K562 (cell line): ENCODE measurements around the gene NUP98. TPM values are rescaled to one million over a fixed set of nuclear protein-coding genes. Genes with fewer than 3 reads are reported as not detected.

Experiments used
- ARID1B ChIP-seq: fragments of 450-650 bp; IDR thresholded peaks from 2 replicates; pipeline ENCODE4 v1.6.1; 2016; ENCODE audit warnings: antibody characterized with exemption, mild to moderate bottlenecking, inconsistent platforms
- BDP1 ChIP-seq: IDR thresholded peaks from 3 replicates; pipeline ENCODE4 v1.6.1; 2011; ENCODE audit not compliant: insufficient read length, insufficient read depth
- CHD2 ChIP-seq: IDR thresholded peaks from 2 replicates; pipeline ENCODE4 v1.6.1; 2011; ENCODE audit warnings: low read depth, low read length
- GTF2A2 ChIP-seq: IDR thresholded peaks from 2 replicates; pipeline ENCODE4 v1.6.1; 2016; ENCODE audit warnings: mild to moderate bottlenecking, missing genetic modification characterization, missing compliant biosample characterization
- KAT7 ChIP-seq: sonication (generic); formaldehyde crosslinking; IDR thresholded peaks from 2 replicates; pipeline ENCODE4 v1.8.0; 2022; ENCODE audit warnings: missing genetic modification reagents, mild to moderate bottlenecking, borderline replicate concordance
- MYC ChIP-seq, 2 experiments: fragments of 250-450 bp in 1 of 2; sonication (Bioruptor Pico) in 1 of 2; IDR thresholded peaks; 2 replicates each; pipeline versions ENCODE4 v1.5.1 to v1.6.1; 2012 to 2021; ENCODE audit warnings: low read depth in 2 of 2, borderline replicate concordance in 1 of 2, improper control_type of control experiment in 1 of 2, low read length in 1 of 2, mild to moderate bottlenecking in 1 of 2, moderate library complexity in 1 of 2
- NFE2 ChIP-seq: IDR thresholded peaks from 2 replicates; pipeline ENCODE4 v1.6.1; 2014; ENCODE audit warnings: antibody characterized with exemption, low read depth
- SMARCC2 ChIP-seq: fragments of 450-650 bp; IDR thresholded peaks from 2 replicates; pipeline ENCODE4 v1.6.1; 2017; ENCODE audit warnings: antibody characterized with exemption, moderate library complexity, mild to moderate bottlenecking, low read depth
- SUPT5H ChIP-seq: fragments of 450-650 bp; IDR thresholded peaks from 2 replicates; pipeline ENCODE4 v1.6.1; 2016
- ZFP30 ChIP-seq: fragments of 250-450 bp; sonication (Bioruptor Pico); IDR thresholded peaks from 2 replicates; pipeline ENCODE4 v1.8.0; 2022; ENCODE audit warnings: moderate library complexity, mild to moderate bottlenecking, inconsistent platforms, borderline replicate concordance
- ZNF12 ChIP-seq: sonication (generic); formaldehyde crosslinking; IDR thresholded peaks from 2 replicates; pipeline ENCODE4 v1.4.0; 2020; ENCODE audit warnings: mild to moderate bottlenecking, missing genetic modification reagents
- ZNF717 ChIP-seq: fragments of 250-450 bp; sonication (Bioruptor Pico); IDR thresholded peaks from 2 replicates; pipeline ENCODE4 v1.5.0; 2021
- ZNF778 ChIP-seq: fragments of 450-650 bp; formaldehyde crosslinking; IDR thresholded peaks from 2 replicates; pipeline ENCODE4 v1.4.0; 2020; ENCODE audit warnings: mild to moderate bottlenecking, moderate library complexity
- polyA plus RNA-seq, 8 experiments: library from polyadenylated mRNA; depleted of rRNA in 4 of 8; stranded (reverse) in 5 of 8; unstranded in 3 of 8; fragments of >200 nt; fragmentation: Nextera tagmentation in 2 of 8; fragmentation: Illumina TruSeq in 1 of 8; extraction: Ambion mirVana in 2 of 8; extraction: Trizol in 1 of 8; gene quantifications; 2 replicates each; pipeline versions ENCODE4 v1.2.1 to v1.2.3, GENCODE V29; 2011 to 2014; ENCODE audit warnings: inconsistent platforms in 1 of 8, missing spikeins in 1 of 8
- total RNA-seq, 7 experiments: library from RNA; depleted of rRNA in 6 of 7; stranded (reverse); fragments of >200 nt in 6 of 7; fragmentation: Illumina TruSeq in 2 of 7; extraction: Trizol in 2 of 7; gene quantifications; 2 replicates each; pipeline versions ENCODE4 v1.2.1 to v1.2.3, GENCODE V29; 2011 to 2021; ENCODE audit warnings: low replicate concordance in 1 of 7
- TF ChIP-seq, protein P1 (sequence below): IDR thresholded peaks from 2 replicates; pipeline ENCODE4 v1.6.1; 2011; ENCODE audit not compliant: insufficient read length; ENCODE audit errors: extremely low read depth
- TF ChIP-seq, protein P2 (sequence below): fragments of 450-650 bp; formaldehyde crosslinking; conservative IDR thresholded peaks from 2 replicates; pipeline ENCODE4 v1.4.0; 2022; ENCODE audit warnings: mild to moderate bottlenecking, missing genetic modification characterization
- TF ChIP-seq, protein P3 (sequence below): fragments of 200-800 bp; sonication (Bioruptor generic); IDR thresholded peaks from 2 replicates; pipeline ENCODE4 v1.6.1; 2017; ENCODE audit warnings: missing genetic modification characterization, missing compliant biosample characterization
- TF ChIP-seq, protein P4 (sequence below), 2 experiments: fragments of 450-650 bp in 1 of 2; sonication (generic) in 1 of 2; formaldehyde crosslinking in 1 of 2; IDR thresholded peaks in 1 of 2; conservative IDR thresholded peaks in 1 of 2; 2 replicates each; pipeline versions ENCODE4 v1.6.1 to v1.8.1; 2016 to 2023; ENCODE audit warnings: mild to moderate bottlenecking in 2 of 2, moderate library complexity in 2 of 2, inconsistent platforms in 1 of 2, missing genetic modification reagents in 1 of 2
- TF ChIP-seq, protein P5 (sequence below): IDR thresholded peaks from 2 replicates; pipeline ENCODE4 v1.6.1; 2011; ENCODE audit warnings: borderline replicate concordance, low read depth, mild to moderate bottlenecking, moderate library complexity, low read length; ENCODE audit not compliant: insufficient read depth, poor library complexity, severe bottlenecking

Gene NUP98
- total and polyA plus RNA-seq, 9 of the 15 experiments (the other 6 are each of a cell fraction or from before 2014, with no cell fraction given): 45.1 to 196 (median 130) TPM

DNA sequence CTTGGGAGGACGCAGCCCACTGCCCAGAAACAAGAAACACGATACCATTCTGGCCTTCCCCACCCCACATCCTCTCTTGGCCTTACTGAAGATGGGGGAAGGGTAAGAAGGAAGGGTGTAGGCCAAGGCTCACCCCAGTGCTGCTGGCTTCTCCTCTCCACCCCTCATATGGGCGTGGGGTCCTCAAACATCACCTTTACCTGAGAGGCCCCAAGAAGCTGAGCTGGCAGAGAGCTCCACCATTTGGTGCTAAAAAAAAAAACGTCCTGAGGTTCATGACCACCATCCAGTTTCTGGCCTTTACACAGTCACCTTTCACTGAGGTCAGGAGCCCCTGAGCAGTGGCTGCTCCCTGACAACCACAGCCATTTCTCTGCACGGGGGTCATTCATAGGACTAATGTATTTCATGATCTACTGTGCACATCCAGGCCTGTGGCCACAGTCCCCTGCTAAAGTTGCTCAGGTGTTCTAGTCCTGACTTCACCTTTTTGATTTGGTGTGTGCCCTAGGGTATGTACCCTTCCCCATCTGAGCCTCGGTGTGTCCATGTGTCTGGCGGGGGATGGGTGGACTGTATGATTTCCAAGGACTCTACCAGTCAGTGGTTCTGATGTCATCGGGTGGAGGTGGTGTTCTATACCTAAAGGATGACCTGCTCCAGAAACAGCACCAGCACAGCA lies 28.3 kb upstream of the NUP98 start (continued):
- peak; percentile 74 for TF ChIP-seq SUPT5H
- no peak for TF ChIP-seq ZNF778 (CRISPR knock-in tag)
- TF ChIP-seq, protein P1, sequence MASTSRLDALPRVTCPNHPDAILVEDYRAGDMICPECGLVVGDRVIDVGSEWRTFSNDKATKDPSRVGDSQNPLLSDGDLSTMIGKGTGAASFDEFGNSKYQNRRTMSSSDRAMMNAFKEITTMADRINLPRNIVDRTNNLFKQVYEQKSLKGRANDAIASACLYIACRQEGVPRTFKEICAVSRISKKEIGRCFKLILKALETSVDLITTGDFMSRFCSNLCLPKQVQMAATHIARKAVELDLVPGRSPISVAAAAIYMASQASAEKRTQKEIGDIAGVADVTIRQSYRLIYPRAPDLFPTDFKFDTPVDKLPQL: no peak
- TF ChIP-seq ZNF717 (CRISPR knock-in tag): no peak
- TF ChIP-seq, protein P2, sequence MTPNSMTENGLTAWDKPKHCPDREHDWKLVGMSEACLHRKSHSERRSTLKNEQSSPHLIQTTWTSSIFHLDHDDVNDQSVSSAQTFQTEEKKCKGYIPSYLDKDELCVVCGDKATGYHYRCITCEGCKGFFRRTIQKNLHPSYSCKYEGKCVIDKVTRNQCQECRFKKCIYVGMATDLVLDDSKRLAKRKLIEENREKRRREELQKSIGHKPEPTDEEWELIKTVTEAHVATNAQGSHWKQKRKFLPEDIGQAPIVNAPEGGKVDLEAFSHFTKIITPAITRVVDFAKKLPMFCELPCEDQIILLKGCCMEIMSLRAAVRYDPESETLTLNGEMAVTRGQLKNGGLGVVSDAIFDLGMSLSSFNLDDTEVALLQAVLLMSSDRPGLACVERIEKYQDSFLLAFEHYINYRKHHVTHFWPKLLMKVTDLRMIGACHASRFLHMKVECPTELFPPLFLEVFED (CRISPR knock-in tag): 0 out of 2 replicates have a peak, but pooled peaks have one; percentile 49
- TF ChIP-seq SMARCC2: no peak
- TF ChIP-seq CHD2: peak; percentile 49; the same call in 1 of the 2 replicates
- no peak for TF ChIP-seq MYC (IDR thresholded peaks at IDR 0.05; ENCODE audit: low read depth, low read length)
- TF ChIP-seq MYC (CRISPR knock-in tag; IDR thresholded peaks at IDR 0.05; ENCODE audit: borderline replicate concordance, low read depth): no peak
- no peak for TF ChIP-seq ZFP30
- no peak for TF ChIP-seq ARID1B
- no peak for TF ChIP-seq NFE2
- TF ChIP-seq, protein P3, sequence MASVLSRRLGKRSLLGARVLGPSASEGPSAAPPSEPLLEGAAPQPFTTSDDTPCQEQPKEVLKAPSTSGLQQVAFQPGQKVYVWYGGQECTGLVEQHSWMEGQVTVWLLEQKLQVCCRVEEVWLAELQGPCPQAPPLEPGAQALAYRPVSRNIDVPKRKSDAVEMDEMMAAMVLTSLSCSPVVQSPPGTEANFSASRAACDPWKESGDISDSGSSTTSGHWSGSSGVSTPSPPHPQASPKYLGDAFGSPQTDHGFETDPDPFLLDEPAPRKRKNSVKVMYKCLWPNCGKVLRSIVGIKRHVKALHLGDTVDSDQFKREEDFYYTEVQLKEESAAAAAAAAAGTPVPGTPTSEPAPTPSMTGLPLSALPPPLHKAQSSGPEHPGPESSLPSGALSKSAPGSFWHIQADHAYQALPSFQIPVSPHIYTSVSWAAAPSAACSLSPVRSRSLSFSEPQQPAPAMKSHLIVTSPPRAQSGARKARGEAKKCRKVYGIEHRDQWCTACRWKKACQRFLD: 0 out of 2 replicates have a peak, but pooled peaks have one; percentile 55
- no peak for TF ChIP-seq KAT7 (CRISPR knock-in tag)
- no peak for TF ChIP-seq ZNF12
- TF ChIP-seq, protein P4, sequence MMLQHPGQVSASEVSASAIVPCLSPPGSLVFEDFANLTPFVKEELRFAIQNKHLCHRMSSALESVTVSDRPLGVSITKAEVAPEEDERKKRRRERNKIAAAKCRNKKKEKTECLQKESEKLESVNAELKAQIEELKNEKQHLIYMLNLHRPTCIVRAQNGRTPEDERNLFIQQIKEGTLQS (IDR thresholded peaks at IDR 0.05): peak; percentile 55
- TF ChIP-seq, protein P4 (CRISPR knock-in tag; conservative IDR thresholded peaks at IDR 0.05): no peak
- TF ChIP-seq BDP1: no peak
- TF ChIP-seq, protein P5, sequence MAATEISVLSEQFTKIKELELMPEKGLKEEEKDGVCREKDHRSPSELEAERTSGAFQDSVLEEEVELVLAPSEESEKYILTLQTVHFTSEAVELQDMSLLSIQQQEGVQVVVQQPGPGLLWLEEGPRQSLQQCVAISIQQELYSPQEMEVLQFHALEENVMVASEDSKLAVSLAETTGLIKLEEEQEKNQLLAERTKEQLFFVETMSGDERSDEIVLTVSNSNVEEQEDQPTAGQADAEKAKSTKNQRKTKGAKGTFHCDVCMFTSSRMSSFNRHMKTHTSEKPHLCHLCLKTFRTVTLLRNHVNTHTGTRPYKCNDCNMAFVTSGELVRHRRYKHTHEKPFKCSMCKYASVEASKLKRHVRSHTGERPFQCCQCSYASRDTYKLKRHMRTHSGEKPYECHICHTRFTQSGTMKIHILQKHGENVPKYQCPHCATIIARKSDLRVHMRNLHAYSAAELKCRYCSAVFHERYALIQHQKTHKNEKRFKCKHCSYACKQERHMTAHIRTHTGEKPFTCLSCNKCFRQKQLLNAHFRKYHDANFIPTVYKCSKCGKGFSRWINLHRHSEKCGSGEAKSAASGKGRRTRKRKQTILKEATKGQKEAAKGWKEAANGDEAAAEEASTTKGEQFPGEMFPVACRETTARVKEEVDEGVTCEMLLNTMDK: no peak
- no peak for TF ChIP-seq GTF2A2 (tag)
